ENCODE measurements around the gene PTGIR. TPM values are rescaled to one million over a fixed set of nuclear protein-coding genes. Genes with fewer than 3 reads are reported as not detected.

PTGIR gene
- total RNA-seq, 4 donors from 2014 or later, result 5.9 to 9.1 (median 7.1) TPM

GRCh38 chr19:46648961-46649960 is 24.4 kb upstream of the PTGIR start:
- Histone ChIP-seq H3K4me1 (peaks cover 0 to 60% (median 42%) of the 10 kb centered on the region in 4 donors), H3K36me3 (peaks cover 0 to 29% (median 12%) of the 10 kb centered on the region in 4 donors), H3K9me3 (no peaks in the 10 kb centered on the region), H3K27me3 (peaks cover 0 to 10% (median 0%) of the 10 kb centered on the region in 4 donors), H3K27ac (replicated peaks in 1 of 4) (peak overlapping the region in 3 of 4 donors; percentile 13 to 44 (median 28)), H3K4me3 (no peak overlapping the region)
- DNase-seq (ENCODE audit: extremely low spot score), result no peak
- intact Hi-C loops (cut with DNase I), result no loop called here
- 62% methylated on average over 48 of the region's 144 CpGs for WGBS
- TF ChIP-seq POLR2A (IDR thresholded peaks at IDR 0.05; ENCODE audit: low read depth), result no peak
- no peak for TF ChIP-seq POLR2AphosphoS5 (IDR thresholded peaks at IDR 0.05)
- no peak for TF ChIP-seq CTCF (IDR thresholded peaks at IDR 0.05)
- no peak for TF ChIP-seq EP300 (IDR thresholded peaks at IDR 0.05)

- DNase-seq (ENCODE audit: extremely low spot score), result no peak
- peaks cover 0 to 53% (median 35%) of the 10 kb centered on the region in 4 donors for H3K4me1 ChIP-seq
- peak overlapping the region; percentile 13 to 44 (median 24) for H3K27ac ChIP-seq (replicated peaks in 1 of 4)
- H3K4me3 ChIP-seq, result no peak overlapping the region
- intact Hi-C loops (cut with DNase I), result no loop called here
- no peaks in the 10 kb centered on the region for H3K9me3 ChIP-seq
- whole genome bisulfite sequencing, result 60% methylated on average over 31 of the region's 63 CpGs
- peaks cover 0 to 10% (median 0%) of the 10 kb centered on the region in 4 donors for H3K27me3 ChIP-seq
- H3K36me3 ChIP-seq, result peaks cover 0 to 29% (median 12%) of the 10 kb centered on the region in 4 donors
- no peak for TF ChIP-seq POLR2A (IDR thresholded peaks at IDR 0.05; ENCODE audit: low read depth)
- TF ChIP-seq POLR2AphosphoS5 (IDR thresholded peaks at IDR 0.05), result no peak
- TF ChIP-seq EP300 (IDR thresholded peaks at IDR 0.05), result no peak
- TF ChIP-seq CTCF (IDR thresholded peaks at IDR 0.05), result no peak
Observed at GRCh38 chr19:46648060-46648960, 23.4 kb upstream of the PTGIR start.

DNA sequence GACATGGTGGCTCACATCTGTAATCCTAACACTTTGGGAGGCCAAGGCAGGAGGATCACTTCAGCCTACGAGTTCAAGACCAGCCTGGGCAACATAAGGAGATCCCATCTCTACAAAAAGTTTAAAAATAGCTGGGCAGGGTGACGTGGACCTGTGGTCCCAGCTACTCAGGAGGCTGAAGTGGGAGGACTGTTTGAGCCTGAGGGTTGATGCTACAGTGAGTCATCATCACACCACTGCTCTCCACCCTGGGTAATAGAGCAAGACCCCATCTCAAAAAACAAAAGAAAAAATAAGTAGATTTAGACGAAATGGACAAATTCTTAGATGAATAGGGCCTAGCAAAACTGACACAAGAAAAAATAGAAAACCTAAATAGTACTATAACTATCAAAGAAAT is 21.5 kb upstream of the PTGIR start:
- Histone ChIP-seq H3K27me3 (peaks cover 0 to 10% (median 0%) of the 10 kb centered on the region in 4 donors), H3K9me3 (no peaks in the 10 kb centered on the region), H3K4me3 (no peak overlapping the region), H3K36me3 (peaks cover 0 to 17% (median 5%) of the 10 kb centered on the region in 4 donors), H3K4me1 (peaks cover 0 to 42% (median 26%) of the 10 kb centered on the region in 4 donors), H3K27ac (replicated peaks in 1 of 4) (peak overlapping the region in 3 of 4 donors; percentile 20 to 78 (median 74))
- TF ChIP-seq POLR2AphosphoS5 (IDR thresholded peaks at IDR 0.05) (no peak), POLR2A (IDR thresholded peaks at IDR 0.05; ENCODE audit: low read depth) (no peak), EP300 (IDR thresholded peaks at IDR 0.05) (no peak), CTCF (IDR thresholded peaks at IDR 0.05) (no peak)
- WGBS, result 77% methylated on average over 3 of the region's 3 CpGs
- intact Hi-C loops (cut with DNase I), result no loop called here
- no peak for DNase-seq (ENCODE audit: extremely low spot score)

DNA sequence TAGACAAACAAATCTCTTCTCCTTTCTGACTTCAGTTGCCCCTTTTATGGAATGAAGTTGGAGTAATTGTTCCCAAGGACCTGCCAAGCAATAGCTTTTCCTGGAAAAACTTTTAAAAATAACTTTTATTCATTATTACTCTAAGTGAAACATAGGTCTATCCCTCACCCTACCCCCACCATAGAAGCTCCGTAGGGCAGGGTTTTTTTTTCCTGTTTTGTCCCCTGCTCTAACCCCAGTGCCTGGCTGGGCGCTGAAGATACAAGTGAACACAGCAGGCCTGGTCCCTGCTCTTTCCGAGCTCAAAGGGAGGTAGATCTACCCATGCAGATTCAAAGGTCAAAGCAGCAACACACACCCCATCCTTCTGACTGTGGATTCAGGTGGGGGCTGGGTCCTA is 19.8 kb upstream of the PTGIR start:
- Histone ChIP-seq H3K4me1 (peaks cover 2 to 50% (median 31%) of the 10 kb centered on the region in 4 donors), H3K4me3 (no peak overlapping the region), H3K36me3 (peaks cover 0 to 14% (median 3%) of the 10 kb centered on the region in 4 donors), H3K27ac (replicated peaks in 1 of 4) (peak overlapping the region; percentile 67 to 78 (median 73)), H3K27me3 (peaks cover 0 to 10% (median 0%) of the 10 kb centered on the region in 4 donors), H3K9me3 (no peaks in the 10 kb centered on the region)
- peak in 1 of 2 donors; percentile 59 for TF ChIP-seq POLR2AphosphoS5 (IDR thresholded peaks at IDR 0.05)
- TF ChIP-seq CTCF (IDR thresholded peaks at IDR 0.05), result no peak
- TF ChIP-seq POLR2A (IDR thresholded peaks at IDR 0.05; ENCODE audit: low read depth), result no peak
- WGBS, result 30% methylated on average over 3 of the region's 3 CpGs
- intact Hi-C loops (cut with DNase I), result no loop called here
- no peak for DNase-seq (ENCODE audit: extremely low spot score)
